ENCODE results near the gene SMYD3.

The SMYD3 gene

GRCh38 chr1:246506674-246507481 is at the start of gene SMYD3:
Gene SMYD3 (minus strand): TSS chr1:246507279.
- peak; percentile 41 to 52 (median 52) for DNase-seq (ENCODE audit: low read depth in 2 of 3, low spot score in 2 of 3)

- DNase-seq (ENCODE audit: low read depth in 2 of 3, low spot score in 2 of 3): no peak
Measured at GRCh38 chr1:246554201-246554600, 47.1 kb upstream of the SMYD3 start.

GRCh38 chr1:246552110-246552509 is 45.0 kb upstream of the SMYD3 start:
- DNase-seq (ENCODE audit: low read depth in 2 of 3, low spot score in 2 of 3): no peak

GRCh38 chr1:246550402-246550801 is 43.3 kb upstream of the SMYD3 start:
- DNase-seq (ENCODE audit: low read depth in 2 of 3, low spot score in 2 of 3): no peak

- DNase-seq (ENCODE audit: low read depth in 2 of 3, low spot score in 2 of 3): no peak
Measured at GRCh38 chr1:246549665-246550064, 42.6 kb upstream of the SMYD3 start.

GRCh38 chr1:246544001-246544400 is 36.9 kb upstream of the SMYD3 start:
- DNase-seq (ENCODE audit: low read depth in 2 of 3, low spot score in 2 of 3): no peak

- DNase-seq (ENCODE audit: low read depth in 2 of 3, low spot score in 2 of 3): no peak
Measured at GRCh38 chr1:246540738-246541491, 33.8 kb upstream of the SMYD3 start.

GRCh38 chr1:246537887-246538286 is 30.8 kb upstream of the SMYD3 start:
- no peak for DNase-seq (ENCODE audit: low read depth in 2 of 3, low spot score in 2 of 3)

- no peak for DNase-seq (ENCODE audit: low read depth in 2 of 3, low spot score in 2 of 3)
Measured at GRCh38 chr1:246537441-246537840, 30.4 kb upstream of the SMYD3 start.

- DNase-seq (ENCODE audit: low read depth in 2 of 3, low spot score in 2 of 3): no peak
Measured at GRCh38 chr1:246534114-246534513, 27.0 kb upstream of the SMYD3 start.

- no peak for DNase-seq (ENCODE audit: low read depth in 2 of 3, low spot score in 2 of 3)
Measured at GRCh38 chr1:246533371-246533905, 26.4 kb upstream of the SMYD3 start.

GRCh38 chr1:246532519-246532918 is 25.4 kb upstream of the SMYD3 start:
- DNase-seq (ENCODE audit: low read depth in 2 of 3, low spot score in 2 of 3): no peak

- no peak for DNase-seq (ENCODE audit: low read depth in 2 of 3, low spot score in 2 of 3)
Measured at GRCh38 chr1:246530482-246530881, 23.4 kb upstream of the SMYD3 start.

- DNase-seq (ENCODE audit: low read depth in 2 of 3, low spot score in 2 of 3): no peak
Measured at GRCh38 chr1:246528933-246529731, 22.1 kb upstream of the SMYD3 start.

- no peak for DNase-seq (ENCODE audit: low read depth in 2 of 3, low spot score in 2 of 3)
Measured at GRCh38 chr1:246527402-246528088, 20.5 kb upstream of the SMYD3 start.

- no peak for DNase-seq (ENCODE audit: low read depth in 2 of 3, low spot score in 2 of 3)
Measured at GRCh38 chr1:246526915-246527314, 19.8 kb upstream of the SMYD3 start.

- no peak for DNase-seq (ENCODE audit: low read depth in 2 of 3, low spot score in 2 of 3)
Measured at GRCh38 chr1:246526380-246526779, 19.3 kb upstream of the SMYD3 start.

- DNase-seq (ENCODE audit: low read depth in 2 of 3, low spot score in 2 of 3): no peak
Measured at GRCh38 chr1:246519514-246519913, 12.4 kb upstream of the SMYD3 start.

GRCh38 chr1:246518456-246519205 is 11.6 kb upstream of the SMYD3 start:
- no peak for DNase-seq (ENCODE audit: low read depth in 2 of 3, low spot score in 2 of 3)

- no peak for DNase-seq (ENCODE audit: low read depth in 2 of 3, low spot score in 2 of 3)
Measured at GRCh38 chr1:246517391-246517790, 10.3 kb upstream of the SMYD3 start.

Measured in activated CD8-positive, alpha-beta memory T cell treated with anti-CD3 and anti-CD28 coated beads for 48 hours (primary cell).